ENCODE data around the gene PPP1R15A.
"Not testable (repeated sequence)": the region's sequence is repeated elsewhere in the genome, so short reads cannot be mapped to it uniquely, and the experiment has no call there.

The PPP1R15A gene

DNA sequence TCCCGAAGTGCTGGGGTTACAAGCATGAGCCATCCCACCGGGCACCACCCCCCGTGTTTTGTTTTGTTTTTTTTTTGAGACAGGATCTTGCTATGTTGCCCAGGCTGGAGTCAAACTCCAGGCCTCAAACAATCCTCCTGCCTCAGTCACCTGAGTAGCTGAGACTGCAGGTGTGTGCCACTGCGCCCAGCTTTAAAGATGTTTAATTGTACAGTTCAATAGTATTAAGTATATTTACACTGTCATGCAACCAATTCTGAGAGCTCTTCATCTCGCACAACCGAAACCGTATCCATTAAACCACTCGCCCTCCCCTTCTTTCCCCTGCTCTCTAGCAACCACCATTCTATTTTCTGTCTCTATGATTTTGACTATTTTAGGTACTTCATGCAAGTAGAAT, 43.5 kb downstream of the PPP1R15A start:
- DNase-seq: no peak

DNA sequence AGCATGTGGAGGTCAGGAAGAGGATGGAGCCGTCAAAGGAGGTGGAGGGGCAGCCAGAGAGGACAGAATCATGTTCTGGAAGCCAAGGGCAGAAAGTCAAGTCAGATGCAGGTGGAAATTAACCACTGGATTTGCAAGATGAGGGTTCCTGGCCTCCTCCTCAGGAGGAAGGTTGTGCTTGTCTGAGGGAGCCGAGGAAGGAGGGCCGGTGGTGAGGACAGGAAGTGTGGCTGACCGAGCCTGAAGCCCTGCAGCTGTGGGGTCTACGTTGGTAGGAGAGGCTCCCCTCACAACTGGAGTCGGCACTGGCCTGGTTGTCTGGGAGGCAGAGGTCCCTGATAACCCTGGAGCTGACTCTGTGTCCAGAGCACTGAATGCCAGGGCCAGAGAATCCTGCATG, 45.9 kb downstream of the PPP1R15A start:
- DNase-seq: no peak

DNA sequence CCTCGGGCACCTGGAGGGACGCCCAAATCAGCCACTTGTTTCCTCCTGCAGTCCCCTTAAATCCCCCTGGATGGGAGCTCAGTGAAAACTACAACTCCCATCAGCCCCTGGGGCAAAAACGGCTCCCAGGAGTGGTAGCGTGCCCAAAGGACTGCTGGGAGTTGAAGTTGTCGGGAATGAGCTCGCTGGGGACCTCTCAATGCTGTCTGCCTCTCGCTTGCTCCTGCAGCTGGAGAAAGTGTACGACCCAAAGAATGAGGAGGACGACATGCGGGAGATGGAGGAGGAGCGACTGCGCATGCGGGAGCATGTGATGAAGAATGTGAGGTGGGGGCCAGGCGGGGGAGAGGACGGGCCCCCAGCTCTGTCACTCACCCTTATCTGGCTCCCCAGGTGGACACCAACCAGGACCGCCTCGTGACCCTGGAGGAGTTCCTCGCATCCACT, 46.6 kb downstream of the PPP1R15A start:
- DNase-seq: no peak

DNA sequence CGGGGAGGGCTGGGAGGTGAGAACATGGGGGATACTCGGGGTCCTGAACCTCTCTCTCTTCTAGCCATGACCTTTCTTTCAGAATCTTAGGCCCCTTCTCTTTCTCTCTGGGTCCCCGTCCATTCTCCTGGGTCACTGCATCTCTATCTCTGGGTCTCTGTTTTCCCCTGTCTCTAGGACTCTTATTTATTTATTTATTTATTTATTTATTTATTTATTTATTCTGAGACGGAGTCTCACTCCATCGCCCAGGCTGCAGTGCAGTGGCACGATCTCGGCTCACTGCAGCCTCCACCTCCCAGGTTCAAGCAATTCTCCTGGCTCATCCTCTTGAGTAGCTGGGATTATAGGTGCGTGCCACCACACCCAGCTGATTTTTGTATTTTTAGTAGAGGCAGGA, 47.0 kb downstream of the PPP1R15A start:
- DNase-seq: not testable (repeated sequence)

DNA sequence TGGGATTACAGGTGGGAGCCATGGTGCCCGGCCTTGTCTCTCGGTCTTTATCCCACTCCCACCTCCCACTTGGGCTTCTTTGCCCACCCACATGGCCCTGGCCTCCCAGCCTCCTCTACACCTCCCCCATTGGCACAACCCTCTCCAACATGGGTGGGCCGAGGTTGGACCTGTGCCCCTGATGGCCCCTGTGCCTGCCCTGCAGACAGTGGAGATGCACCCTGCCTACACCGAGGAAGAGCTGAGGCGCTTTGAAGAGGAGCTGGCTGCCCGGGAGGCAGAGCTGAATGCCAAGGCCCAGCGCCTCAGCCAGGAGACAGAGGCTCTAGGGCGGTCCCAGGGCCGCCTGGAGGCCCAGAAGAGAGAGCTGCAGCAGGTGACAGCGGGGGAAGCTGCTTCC, 48.7 kb downstream of the PPP1R15A start:
- no peak for DNase-seq

DNA sequence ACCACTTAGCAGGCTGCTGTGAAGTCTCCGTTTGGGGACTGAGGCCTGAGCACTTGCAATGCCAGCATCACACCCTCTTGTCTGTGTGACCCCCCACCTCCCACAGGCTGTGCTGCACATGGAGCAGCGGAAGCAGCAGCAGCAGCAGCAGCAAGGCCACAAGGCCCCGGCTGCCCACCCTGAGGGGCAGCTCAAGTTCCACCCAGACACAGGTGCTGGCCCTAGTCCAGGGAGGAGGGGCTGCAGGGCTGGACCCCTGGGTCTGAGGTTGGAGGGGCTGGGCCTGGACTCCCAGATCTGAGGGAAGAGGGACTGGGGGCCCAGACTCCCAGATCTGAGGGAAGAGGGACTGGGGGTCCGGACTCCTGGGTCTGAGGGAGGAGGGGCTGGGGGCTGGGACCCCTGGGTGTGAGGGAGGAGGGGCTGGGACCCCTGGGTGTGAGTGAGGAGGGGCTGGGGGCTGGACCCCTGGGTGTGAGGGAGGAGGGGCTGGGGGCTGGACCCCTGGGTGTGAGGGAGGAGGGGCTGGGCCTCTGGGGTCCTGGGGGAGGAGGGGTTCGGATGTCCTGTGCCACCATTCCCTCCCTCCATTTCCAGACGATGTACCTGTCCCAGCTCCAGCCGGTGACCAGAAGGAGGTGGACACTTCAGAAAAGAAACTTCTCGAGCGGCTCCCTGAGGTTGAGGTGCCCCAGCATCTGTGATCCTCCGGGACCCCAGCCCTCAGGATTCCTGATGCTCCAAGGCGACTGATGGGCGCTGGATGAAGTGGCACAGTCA, 49.7 kb downstream of the PPP1R15A start:
- DNase-seq: no peak

DNA sequence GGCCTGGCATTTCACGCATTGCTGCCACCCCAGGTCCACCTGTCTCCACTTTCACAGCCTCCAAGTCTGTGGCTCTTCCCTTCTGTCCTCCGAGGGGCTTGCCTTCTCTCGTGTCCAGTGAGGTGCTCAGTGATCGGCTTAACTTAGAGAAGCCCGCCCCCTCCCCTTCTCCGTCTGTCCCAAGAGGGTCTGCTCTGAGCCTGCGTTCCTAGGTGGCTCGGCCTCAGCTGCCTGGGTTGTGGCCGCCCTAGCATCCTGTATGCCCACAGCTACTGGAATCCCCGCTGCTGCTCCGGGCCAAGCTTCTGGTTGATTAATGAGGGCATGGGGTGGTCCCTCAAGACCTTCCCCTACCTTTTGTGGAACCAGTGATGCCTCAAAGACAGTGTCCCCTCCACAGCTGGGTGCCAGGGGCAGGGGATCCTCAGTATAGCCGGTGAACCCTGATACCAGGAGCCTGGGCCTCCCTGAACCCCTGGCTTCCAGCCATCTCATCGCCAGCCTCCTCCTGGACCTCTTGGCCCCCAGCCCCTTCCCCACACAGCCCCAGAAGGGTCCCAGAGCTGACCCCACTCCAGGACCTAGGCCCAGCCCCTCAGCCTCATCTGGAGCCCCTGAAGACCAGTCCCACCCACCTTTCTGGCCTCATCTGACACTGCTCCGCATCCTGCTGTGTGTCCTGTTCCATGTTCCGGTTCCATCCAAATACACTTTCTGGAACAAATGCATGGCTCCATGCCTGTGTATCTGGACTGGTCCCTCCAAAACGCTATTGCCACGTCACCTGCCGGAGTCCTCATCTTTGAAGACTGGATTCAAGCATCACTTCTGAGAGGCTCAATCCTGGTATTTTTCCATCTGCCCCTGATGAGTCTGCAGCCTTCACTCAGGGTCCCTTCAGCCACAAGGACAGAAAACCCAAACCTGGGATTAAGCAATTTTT, 50.6 kb downstream of the PPP1R15A start:
- no peak for DNase-seq

DNA sequence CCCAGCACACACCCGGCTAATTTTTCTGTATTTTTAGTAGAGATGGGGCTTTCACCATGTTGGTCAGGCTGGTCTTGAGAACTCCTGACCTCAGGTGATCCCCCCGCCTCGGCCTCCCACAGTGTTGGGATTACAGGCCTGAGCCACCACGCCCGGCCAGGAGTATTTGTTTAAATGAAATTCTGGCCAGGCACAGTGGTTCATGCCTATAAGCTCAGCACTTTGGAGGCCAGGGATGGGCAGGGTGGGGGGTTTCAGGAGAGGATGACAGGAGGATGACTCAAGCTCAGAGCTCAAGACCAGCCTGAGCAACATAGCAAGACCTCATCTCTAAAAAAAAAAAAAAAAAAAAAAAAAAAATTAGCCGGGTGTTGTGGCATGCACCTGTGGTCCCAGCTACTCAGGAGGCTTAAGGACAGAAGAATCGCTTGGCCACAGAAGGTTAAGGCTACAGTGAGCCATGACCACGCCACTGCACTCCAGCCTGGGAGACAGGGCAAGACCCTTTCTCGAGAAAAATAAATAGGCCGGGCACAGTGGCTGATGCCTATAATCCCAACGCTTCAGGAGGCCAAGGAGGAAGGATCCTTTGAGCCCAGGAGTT, 53.1 kb downstream of the PPP1R15A start:
- no peak for DNase-seq
